Bronchial smooth muscle cell (primary cell): Measurements from ENCODE around the gene RNF166. TPM values are rescaled to one million over a fixed set of nuclear protein-coding genes. Genes with fewer than 3 reads are reported as not detected.

Source experiments
- total RNA-seq: library from RNA; depleted of rRNA; stranded (reverse); fragments of >200 nt; gene quantifications from 2 replicates; pipeline ENCODE4 v1.2.1, GENCODE V29; 2014

Gene RNF166
- 5.7 and 10.2 TPM in 2 replicates for total RNA-seq

DNA sequence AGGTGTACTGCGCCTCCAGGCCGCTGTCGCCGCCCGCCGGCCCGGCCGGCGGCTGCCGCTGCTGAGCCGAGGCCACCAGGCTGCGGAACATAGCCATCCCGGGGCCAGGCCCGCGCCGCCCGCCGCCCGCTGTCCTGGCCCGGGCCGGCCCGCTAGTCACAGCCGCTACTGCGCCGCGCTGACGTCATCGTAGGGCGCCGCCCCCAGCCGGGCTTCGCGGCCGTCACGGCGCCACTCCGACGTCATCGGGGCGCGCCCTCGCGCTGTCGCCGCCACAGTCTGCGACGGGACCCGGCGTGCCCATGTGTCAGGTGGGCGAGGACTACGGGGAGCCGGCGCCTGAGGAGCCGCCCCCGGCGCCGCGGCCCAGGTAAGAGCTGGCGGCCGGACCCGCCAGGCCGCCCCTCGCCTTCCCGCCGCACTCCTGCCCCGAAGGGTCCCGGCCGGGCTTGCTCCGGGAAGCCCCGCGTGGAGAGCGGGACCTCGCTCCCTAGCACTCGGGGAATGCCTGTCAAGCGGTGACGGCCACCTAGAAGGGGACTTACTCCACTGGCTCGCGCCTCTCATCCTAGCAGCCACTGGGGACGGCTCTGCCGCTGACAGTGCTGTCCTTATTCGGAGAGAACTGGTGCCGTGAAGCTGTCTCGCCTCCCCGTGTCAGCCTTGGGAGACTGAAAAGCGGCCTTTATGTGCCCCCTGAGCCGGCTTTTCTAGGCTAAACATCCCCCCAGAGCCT is at the start of gene RNF166, which contains the start of gene CTU2:
TSS of gene RNF166 (minus strand) at position 180 of the 736 bp plus-strand sequence. CDS start at position 97, 83 bp downstream.
TSS of gene CTU2 (plus strand) at position 275 of the 736 bp plus-strand sequence. CDS start at position 303, 28 bp downstream.

DNA sequence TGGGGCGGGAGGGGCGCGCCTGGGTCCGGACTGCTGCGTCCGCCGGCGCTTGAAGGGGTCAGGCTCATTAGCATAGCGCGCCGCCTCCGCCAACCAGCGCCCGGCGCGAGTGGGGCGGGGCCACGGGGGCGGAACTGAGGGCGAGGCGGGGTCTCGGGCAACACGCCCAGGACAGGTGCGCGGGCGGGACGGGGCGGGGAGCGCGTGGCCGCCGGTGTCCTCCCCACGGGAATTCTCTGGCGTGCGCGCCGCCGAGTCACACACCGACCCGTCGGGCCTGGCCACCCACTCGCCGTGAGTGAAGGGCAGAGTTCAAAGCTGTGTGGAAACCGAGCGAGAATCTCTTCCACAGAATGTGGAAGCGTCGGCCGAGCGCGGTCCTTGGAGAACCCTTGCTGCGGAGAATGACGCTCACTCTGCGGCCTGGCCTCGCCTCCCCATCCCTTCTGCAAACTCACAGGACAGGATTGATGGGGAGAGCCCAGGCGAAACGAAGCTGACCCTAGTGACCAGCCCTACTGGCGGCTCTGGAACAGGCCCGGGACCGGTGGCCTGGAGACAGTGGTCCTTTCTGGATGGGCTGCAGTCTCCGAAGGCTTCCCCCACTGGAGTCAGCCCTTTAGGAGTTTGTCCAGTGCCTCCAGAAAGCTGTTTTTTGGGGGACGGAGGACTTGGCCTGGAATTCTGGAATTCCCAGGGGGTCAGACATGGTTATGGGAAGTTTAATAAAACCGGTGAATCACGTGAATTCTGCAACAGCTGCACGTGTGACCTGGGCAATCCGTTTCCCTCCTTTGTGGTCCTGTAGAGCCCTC is 19.6 kb downstream of the RNF166 start, which contains the start of gene SNAI3:
TSS of gene SNAI3 (minus strand) at position 69 of the 815 bp plus-strand sequence. CDS start 101 bp downstream, outside the sequence.

DNA sequence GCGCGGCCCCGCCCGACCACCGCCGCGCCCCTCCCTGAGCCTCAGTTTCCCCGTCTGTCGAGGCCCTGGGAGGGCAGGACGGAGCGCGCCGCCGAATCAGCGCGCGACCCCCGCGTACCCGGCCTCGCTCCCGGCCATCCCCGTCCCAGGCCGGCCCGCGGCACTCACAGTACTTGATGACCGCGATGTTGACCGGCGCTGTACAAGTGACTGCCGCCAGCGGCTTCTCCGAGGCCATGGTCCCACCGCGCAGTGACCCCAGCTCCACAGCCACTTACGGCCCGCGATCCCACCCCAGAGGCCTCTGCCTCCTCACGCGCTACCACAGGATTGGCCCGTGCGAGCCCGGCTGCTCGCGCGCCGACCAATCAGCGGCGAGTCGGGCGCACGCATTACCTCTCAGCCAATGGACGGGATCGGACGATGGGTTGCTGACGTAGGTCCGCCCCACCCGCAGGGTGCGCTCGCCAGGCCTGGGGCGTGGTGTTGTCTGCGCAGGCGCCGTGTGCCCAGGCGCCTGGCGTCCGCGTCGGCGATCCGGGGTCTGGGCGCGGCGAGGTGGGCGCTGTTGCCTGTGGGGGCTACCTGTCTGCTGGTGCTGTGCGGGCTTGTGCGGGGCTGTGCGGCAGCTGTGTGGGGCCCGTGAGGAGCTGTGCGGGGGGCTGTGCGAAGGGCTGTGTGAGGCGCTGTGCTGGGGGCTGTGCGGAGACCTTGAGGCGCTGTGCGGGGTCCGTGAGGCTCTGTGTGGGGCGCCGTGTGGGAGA is 43.2 kb downstream of the RNF166 start, which contains the start of gene MVD:
TSS of gene MVD (minus strand) at position 249 of the 764 bp plus-strand sequence. CDS start at position 238, 11 bp downstream.

DNA sequence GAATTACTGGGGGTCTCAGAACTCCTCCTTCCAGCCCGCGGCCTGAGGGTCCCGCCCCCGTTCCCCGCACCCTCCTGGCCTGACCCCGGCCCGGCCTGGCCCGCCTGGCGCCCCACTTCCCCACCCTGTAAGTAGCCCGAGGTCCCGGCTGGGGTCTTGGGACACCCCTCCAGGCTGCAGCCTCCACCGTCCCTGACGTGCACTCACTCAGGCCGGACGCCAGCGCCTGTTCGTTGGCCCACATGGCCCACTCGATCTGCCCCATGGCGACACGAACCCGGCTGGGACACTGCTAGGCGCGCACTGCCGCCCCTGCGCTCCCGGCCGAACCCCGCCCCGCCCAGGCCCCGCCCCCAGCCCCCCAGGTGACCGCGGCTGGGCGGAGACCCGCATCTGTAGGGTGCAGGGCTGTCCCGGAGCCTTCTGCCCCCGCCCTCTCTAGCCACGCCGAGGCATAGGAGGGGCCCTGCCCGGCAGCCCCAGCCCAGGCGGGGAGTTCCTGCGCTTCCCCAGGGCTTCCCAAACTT is 55.4 kb downstream of the RNF166 start, which contains the start of gene CYBA:
TSS of gene CYBA (minus strand) at position 305 of the 527 bp plus-strand sequence. CDS start at position 265, 40 bp downstream.

Other genes starting within 250 kb of the RNF166 start
- 9.4 and 10.2 TPM in 2 replicates for gene ZC3H18, start 136.0 kb downstream of the RNF166 start, total RNA-seq
- gene IL17C, start 67.8 kb downstream of the RNF166 start, total RNA-seq: 0.09 TPM in 1 of 2 replicates, not detected in the other
- 192 and 434 TPM in 2 replicates for gene CYBA, start 55.4 kb downstream of the RNF166 start, total RNA-seq
- 59.0 and 67.1 TPM in 2 replicates for gene MVD, start 43.3 kb downstream of the RNF166 start, total RNA-seq
- gene SNAI3, start 19.9 kb downstream of the RNF166 start, total RNA-seq: under 0.01 TPM in 1 of 2 replicates, not detected in the other
- gene CTU2, start 95 bp upstream of the RNF166 start, total RNA-seq: 11.0 and 11.3 TPM in 2 replicates
- gene PIEZO1, start 78.8 kb upstream of the RNF166 start, total RNA-seq: 116 and 117 TPM in 2 replicates
- 1.5 and 1.9 TPM in 2 replicates for gene CDT1, start 97.4 kb upstream of the RNF166 start, total RNA-seq
- gene APRT, start 105.5 kb upstream of the RNF166 start, total RNA-seq: 40.3 and 72.3 TPM in 2 replicates
- 14.3 and 18.0 TPM in 2 replicates for gene GALNS, start 150.5 kb upstream of the RNF166 start, total RNA-seq
- gene TRAPPC2L, start 150.7 kb upstream of the RNF166 start, total RNA-seq: 70.5 and 88.1 TPM in 2 replicates
- gene PABPN1L, start 160.3 kb upstream of the RNF166 start, total RNA-seq: not detected in 2 replicates